ENCODE data around the gene SOX6.

SOX6 gene

DNA sequence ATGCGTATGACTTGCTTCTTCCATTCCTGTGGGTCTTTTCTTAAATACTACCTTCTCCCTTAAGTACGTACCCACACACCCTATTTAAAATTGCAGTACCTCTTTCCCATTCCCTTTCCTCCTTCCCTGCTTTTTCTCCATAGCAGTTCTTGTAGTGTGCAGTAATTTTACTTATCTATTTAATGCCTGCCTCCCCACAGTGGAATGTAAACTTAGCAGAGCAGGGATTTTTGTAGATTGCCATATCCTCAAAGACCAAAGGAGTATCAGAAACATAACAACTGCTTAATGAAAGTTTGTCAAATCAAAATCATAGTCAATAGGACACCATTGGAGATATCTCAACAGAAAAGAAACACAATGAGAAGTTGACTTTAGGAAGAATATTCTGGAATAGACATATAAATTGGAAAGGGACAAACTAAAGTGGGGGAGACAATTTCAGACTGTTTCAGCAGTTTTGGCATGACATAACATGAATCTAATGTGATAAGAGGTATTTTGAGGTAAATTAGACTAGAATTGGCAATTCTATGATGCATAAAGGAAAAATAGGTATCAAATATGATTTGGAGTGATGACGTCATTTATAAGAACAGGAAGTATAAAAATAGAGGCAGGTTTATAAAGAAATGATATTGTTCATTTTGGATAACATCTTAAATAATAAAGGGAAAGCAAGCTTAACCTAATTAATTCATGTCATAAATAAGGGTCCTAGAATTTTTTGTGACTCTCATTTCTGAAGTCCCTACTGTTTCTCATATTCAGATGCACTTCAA is 188.4 kb downstream of the SOX6 start:
- no peak overlapping the region for H3K4me3 ChIP-seq
- intact Hi-C loops (cut with DNase I; ENCODE audit: low total_unique reads), result no loop called here
- H3K27me3 ChIP-seq, result no peaks in the 10 kb centered on the region
- no peak for DNase-seq
- H3K36me3 ChIP-seq, result no peaks in the 10 kb centered on the region
- TF ChIP-seq, protein P1, sequence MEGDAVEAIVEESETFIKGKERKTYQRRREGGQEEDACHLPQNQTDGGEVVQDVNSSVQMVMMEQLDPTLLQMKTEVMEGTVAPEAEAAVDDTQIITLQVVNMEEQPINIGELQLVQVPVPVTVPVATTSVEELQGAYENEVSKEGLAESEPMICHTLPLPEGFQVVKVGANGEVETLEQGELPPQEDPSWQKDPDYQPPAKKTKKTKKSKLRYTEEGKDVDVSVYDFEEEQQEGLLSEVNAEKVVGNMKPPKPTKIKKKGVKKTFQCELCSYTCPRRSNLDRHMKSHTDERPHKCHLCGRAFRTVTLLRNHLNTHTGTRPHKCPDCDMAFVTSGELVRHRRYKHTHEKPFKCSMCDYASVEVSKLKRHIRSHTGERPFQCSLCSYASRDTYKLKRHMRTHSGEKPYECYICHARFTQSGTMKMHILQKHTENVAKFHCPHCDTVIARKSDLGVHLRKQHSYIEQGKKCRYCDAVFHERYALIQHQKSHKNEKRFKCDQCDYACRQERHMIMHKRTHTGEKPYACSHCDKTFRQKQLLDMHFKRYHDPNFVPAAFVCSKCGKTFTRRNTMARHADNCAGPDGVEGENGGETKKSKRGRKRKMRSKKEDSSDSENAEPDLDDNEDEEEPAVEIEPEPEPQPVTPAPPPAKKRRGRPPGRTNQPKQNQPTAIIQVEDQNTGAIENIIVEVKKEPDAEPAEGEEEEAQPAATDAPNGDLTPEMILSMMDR (IDR thresholded peaks at IDR 0.05), result no peak
- no peaks in the 10 kb centered on the region for H3K9me3 ChIP-seq
- H3K4me1 ChIP-seq, result peaks cover 0 to 11% (median 0%) of the 10 kb centered on the region in 4 donors
- no peak overlapping the region for H3K27ac ChIP-seq

DNA sequence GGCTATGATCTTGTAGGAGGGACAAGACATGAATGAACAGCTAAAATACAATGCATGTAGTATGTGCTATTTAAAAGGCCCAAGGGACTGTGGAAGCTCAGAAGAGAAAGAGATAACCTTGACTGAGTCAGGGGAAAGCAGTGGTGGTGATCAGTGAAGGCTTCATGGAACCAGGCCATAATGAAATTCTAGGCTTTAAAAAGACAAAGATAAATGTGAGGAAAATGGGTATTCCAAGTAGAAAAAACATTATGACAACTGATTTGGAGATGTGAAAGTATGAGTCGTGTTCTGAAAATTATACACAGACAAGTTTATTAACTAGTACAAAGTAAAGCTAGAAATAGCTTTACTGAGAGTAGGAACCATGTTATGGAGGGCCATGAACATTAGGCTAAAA is 189.8 kb downstream of the SOX6 start:
- Histone ChIP-seq H3K4me3 (no peak overlapping the region), H3K4me1 (peaks cover 0 to 13% (median 0%) of the 10 kb centered on the region in 4 donors), H3K27me3 (no peaks in the 10 kb centered on the region), H3K27ac (no peak overlapping the region), H3K9me3 (no peaks in the 10 kb centered on the region), H3K36me3 (no peaks in the 10 kb centered on the region)
- TF ChIP-seq, protein P1 (IDR thresholded peaks at IDR 0.05), result no peak
- intact Hi-C loops (cut with DNase I; ENCODE audit: low total_unique reads), result no loop called here
- no peak for DNase-seq

GRCh38 chr11:16160146-16160545 is 196.2 kb downstream of the SOX6 start:
- intact Hi-C loops (cut with DNase I; ENCODE audit: low total_unique reads), result no loop called here

GRCh38 chr11:16158426-16158994 is 197.8 kb downstream of the SOX6 start:
- H3K4me3 ChIP-seq, result no peak overlapping the region
- no peaks in the 10 kb centered on the region for H3K36me3 ChIP-seq
- H3K27ac ChIP-seq, result no peak overlapping the region
- TF ChIP-seq, protein P1 (IDR thresholded peaks at IDR 0.05), result no peak
- intact Hi-C loops (cut with DNase I; ENCODE audit: low total_unique reads), result no loop called here
- H3K9me3 ChIP-seq, result no peaks in the 10 kb centered on the region
- H3K4me1 ChIP-seq, result peaks cover 0 to 9% (median 0%) of the 10 kb centered on the region in 4 donors
- no peaks in the 10 kb centered on the region for H3K27me3 ChIP-seq
- DNase-seq, result no peak

More at GRCh38 chr11:16160146-16160545, 196.2 kb downstream of the SOX6 start:
- no peak for DNase-seq
- H3K27ac ChIP-seq, result no peak overlapping the region
- H3K9me3 ChIP-seq, result no peaks in the 10 kb centered on the region
- H3K4me3 ChIP-seq, result no peak overlapping the region
- H3K27me3 ChIP-seq, result no peaks in the 10 kb centered on the region
- H3K4me1 ChIP-seq, result peaks cover 0 to 9% (median 0%) of the 10 kb centered on the region in 4 donors
- TF ChIP-seq, protein P1 (IDR thresholded peaks at IDR 0.05), result no peak
- H3K36me3 ChIP-seq, result no peaks in the 10 kb centered on the region

GRCh38 chr11:16157327-16157726 is 199.0 kb downstream of the SOX6 start:
- Histone ChIP-seq H3K27ac (no peak overlapping the region), H3K27me3 (no peaks in the 10 kb centered on the region), H3K4me3 (no peak overlapping the region), H3K4me1 (peaks cover 0 to 9% (median 0%) of the 10 kb centered on the region in 4 donors), H3K36me3 (no peaks in the 10 kb centered on the region), H3K9me3 (no peaks in the 10 kb centered on the region)
- no peak for DNase-seq
- TF ChIP-seq, protein P1 (IDR thresholded peaks at IDR 0.05), result no peak
- intact Hi-C loops (cut with DNase I; ENCODE audit: low total_unique reads), result no loop called here

Measured in tibial artery (tissue), 4 donors.